A549 treated with CORT108297 at 1 μM for 4 hours (cell line): Measurements from ENCODE around the gene IQCF2. TPM values are rescaled to one million over a fixed set of nuclear protein-coding genes. Genes with fewer than 3 reads are reported as not detected.

ENCODE experiments used
- total RNA-seq: library from RNA; stranded (reverse); fragments of 200-300 nt; extraction: Qiagen RNA extraction; gene quantifications from 5 replicates; pipeline ENCODE4 v1.2.3, GENCODE V29; 2022

The IQCF2 gene
- total RNA-seq = not detected in 5 replicates

DNA sequence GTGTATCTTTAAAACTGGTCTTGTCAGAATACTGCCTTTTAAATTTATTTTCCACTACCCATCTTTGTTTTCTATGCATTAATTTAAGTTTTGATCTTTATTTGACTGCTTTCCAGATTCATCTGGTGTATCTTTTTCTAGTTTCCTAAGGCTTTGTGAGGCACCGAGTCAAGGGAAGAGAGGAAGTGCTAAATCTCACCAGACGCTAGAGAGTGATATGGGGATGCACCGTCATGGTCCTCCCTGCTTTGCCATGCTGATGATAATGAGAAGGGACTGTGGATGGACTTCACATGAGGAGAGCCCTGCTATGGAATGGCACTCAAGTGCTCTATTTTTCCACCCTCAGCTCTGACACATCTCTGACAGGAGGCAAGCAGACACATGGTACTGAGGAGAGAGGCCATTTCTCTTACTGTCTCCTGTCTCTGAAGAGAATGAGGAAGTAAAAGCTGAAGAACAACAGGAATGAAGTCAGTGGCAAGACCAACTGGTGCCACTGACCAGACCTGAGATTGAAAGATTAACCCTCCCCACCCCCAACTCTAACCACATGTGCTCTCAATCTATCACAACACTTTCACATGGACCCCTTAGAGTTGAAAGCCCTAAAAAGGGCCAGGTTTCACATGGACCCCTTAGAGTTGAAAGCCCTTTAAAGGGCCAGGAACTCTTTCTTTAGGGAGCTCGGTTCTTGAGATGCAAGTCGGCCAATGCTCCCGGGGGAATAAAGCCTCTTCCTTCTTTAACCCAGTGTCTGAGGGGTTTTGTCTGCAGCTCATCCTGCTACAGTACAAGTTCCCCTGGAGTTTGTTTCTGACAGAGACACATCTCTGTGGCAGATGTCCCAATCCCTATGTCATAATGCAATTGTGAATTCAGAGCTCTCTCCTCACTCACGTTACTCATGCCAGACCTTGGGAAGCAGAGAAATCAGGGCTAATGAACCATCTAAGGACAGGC, at the start of gene IQCF2:
IQCF2 (plus strand) TSS at position 913 of the 963 bp plus-strand sequence. CDS start 52 bp downstream, outside the sequence.

DNA sequence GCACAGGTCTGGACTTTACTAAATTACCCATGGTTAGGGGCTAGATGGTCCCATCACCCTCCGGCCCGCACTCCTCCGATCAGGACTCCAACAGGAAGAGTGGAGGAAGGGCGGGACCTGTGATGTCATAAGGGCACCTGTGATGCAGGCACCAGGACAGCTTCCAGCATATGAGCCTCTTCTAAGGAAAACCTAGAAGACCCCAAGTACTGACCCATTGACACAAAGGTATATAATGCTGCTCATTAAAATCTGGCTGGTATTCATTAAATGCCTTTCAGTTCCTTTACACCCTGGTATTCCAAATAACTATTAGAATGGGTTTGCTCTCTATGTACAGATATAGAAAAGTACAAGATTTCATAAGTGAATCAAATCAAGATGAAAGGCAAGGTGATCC, 14.1 kb downstream of the IQCF2 start, which contains the start of gene IQCF5:
IQCF5 (minus strand) TSS at position 101 of the 400 bp plus-strand sequence; CDS start at position 31, 70 bp downstream.

Other genes with a start within 250 kb of the IQCF2 start
- gene TEX264, start 190.4 kb upstream of the IQCF2 start, total RNA-seq = 55.7 to 70.3 TPM (median 69.0 TPM) in 5 replicates
- 0.01 to 0.05 TPM (median 0.03 TPM) in 4 of 5 replicates, not detected in the other for gene GRM2, start 154.5 kb upstream of the IQCF2 start, total RNA-seq
- gene IQCF6, start 82.4 kb upstream of the IQCF2 start, total RNA-seq = not detected in 5 replicates
- gene IQCF5, start 14.0 kb downstream of the IQCF2 start, total RNA-seq = not detected in 5 replicates
- 0.20 TPM in 1 of 5 replicates, not detected in the others for gene IQCF1, start 41.7 kb downstream of the IQCF2 start, total RNA-seq
- gene RRP9, start 80.3 kb downstream of the IQCF2 start, total RNA-seq = 38.5 to 53.0 TPM (median 51.1 TPM) in 5 replicates
- 9.9 to 10.8 TPM (median 10.6 TPM) in 5 replicates for gene PARP3, start 80.7 kb downstream of the IQCF2 start, total RNA-seq
- gene GPR62, start 93.8 kb downstream of the IQCF2 start, total RNA-seq = not detected in 5 replicates
- 10.8 to 15.6 TPM (median 14.3 TPM) in 5 replicates for gene PCBP4, start 105.8 kb downstream of the IQCF2 start, total RNA-seq
- gene ABHD14B, start 112.4 kb downstream of the IQCF2 start, total RNA-seq = 25.4 to 35.6 TPM (median 35.3 TPM) in 5 replicates
- 13.2 to 16.8 TPM (median 15.4 TPM) in 5 replicates for gene ABHD14A, start 113.4 kb downstream of the IQCF2 start, total RNA-seq
- gene ACY1, start 121.9 kb downstream of the IQCF2 start, total RNA-seq = 20.9 to 28.2 TPM (median 26.8 TPM) in 5 replicates
- 1,305 to 1,473 TPM (median 1,350 TPM) in 5 replicates for gene RPL29, start 134.3 kb downstream of the IQCF2 start, total RNA-seq
- 14.8 to 17.7 TPM (median 16.2 TPM) in 5 replicates for gene DUSP7, start 195.0 kb downstream of the IQCF2 start, total RNA-seq